ENCODE measurements around the gene ARV1. TPM values are rescaled to one million over a fixed set of nuclear protein-coding genes. Genes with fewer than 3 reads are reported as not detected.
A peak's percentile ranks its signal among the peaks of the same experiment; 100 is the strongest.

Gene ARV1
- total RNA-seq, 2 experiments from 2014 or later, result 15.2 to 15.3 TPM

DNA sequence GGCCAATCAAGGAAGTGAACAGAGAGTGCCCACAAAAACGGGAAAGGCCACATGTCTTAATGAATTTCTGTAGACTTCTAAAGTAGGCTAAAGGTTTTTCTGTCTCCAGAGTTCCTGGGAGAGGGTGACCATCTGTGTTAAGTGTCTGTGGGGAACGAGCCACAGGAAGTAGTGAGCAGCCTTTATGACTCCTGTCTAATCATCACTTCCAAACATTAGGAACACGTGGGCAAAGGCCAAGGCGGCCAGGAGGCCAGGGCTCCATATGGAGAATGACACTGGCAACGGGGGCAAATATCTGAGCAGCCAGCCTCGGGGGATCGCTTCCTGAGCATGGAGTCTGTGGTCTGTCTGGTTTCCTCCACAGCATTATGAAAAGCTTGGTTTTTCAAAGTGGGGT is 54.1 kb downstream of the ARV1 start:
- intact Hi-C loops (cut with micrococcal nuclease), result loop anchor here (10.0 kb wide), 1 partner anchor 182 kb away; no protein-coding TSS in a partner anchor
- H3K4me1 Mint-ChIP-seq (ENCODE audit: low read depth), result peaks cover 25% of the 10 kb centered on the region

GRCh38 chr1:231035799-231036198 is 56.9 kb downstream of the ARV1 start:
- intact Hi-C loops (cut with micrococcal nuclease), result loop anchor here (10.0 kb wide), 1 partner anchor 179 kb away; no protein-coding TSS in a partner anchor
- TF ChIP-seq, protein P1, sequence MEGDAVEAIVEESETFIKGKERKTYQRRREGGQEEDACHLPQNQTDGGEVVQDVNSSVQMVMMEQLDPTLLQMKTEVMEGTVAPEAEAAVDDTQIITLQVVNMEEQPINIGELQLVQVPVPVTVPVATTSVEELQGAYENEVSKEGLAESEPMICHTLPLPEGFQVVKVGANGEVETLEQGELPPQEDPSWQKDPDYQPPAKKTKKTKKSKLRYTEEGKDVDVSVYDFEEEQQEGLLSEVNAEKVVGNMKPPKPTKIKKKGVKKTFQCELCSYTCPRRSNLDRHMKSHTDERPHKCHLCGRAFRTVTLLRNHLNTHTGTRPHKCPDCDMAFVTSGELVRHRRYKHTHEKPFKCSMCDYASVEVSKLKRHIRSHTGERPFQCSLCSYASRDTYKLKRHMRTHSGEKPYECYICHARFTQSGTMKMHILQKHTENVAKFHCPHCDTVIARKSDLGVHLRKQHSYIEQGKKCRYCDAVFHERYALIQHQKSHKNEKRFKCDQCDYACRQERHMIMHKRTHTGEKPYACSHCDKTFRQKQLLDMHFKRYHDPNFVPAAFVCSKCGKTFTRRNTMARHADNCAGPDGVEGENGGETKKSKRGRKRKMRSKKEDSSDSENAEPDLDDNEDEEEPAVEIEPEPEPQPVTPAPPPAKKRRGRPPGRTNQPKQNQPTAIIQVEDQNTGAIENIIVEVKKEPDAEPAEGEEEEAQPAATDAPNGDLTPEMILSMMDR (IDR thresholded peaks at IDR 0.05), result no peak
- H3K27me3 Mint-ChIP-seq, result no peaks in the 10 kb centered on the region
- ATAC-seq (no peak), DNase-seq (no peak)
- peaks cover 10% of the 10 kb centered on the region for H3K36me3 Mint-ChIP-seq (ENCODE audit: low read depth)
- CTCF ChIA-PET, result interaction anchor here (0.7 to 1.5 kb wide), 2 partner anchors 9 to 567 kb away, joined by 3 read pairs; no protein-coding TSS in a partner anchor
- no peak overlapping the region for H3K27ac Mint-ChIP-seq
- H3K4me1 Mint-ChIP-seq (ENCODE audit: low read depth), result peaks cover 25% of the 10 kb centered on the region
- POLR2A ChIA-PET, result no interaction called here
- no peaks in the 10 kb centered on the region for H3K9me3 Mint-ChIP-seq
- no peak overlapping the region for H3K4me3 Mint-ChIP-seq

More for the DNA sequence above, 54.1 kb downstream of the ARV1 start:
- Mint-ChIP-seq H3K27ac (no peak overlapping the region), H3K36me3 (ENCODE audit: low read depth) (peaks cover 11% of the 10 kb centered on the region), H3K27me3 (no peaks in the 10 kb centered on the region), H3K4me3 (no peak overlapping the region), H3K9me3 (no peaks in the 10 kb centered on the region)
- ChIA-PET CTCF (interaction anchor here (1.2 to 1.8 kb wide), 2 partner anchors 33 to 58 kb away, joined by 3 read pairs; no protein-coding TSS in a partner anchor), POLR2A (no interaction called here)
- no peak for DNase-seq
- ATAC-seq, result no peak
- TF ChIP-seq, protein P1 (IDR thresholded peaks at IDR 0.05), result no peak

DNA sequence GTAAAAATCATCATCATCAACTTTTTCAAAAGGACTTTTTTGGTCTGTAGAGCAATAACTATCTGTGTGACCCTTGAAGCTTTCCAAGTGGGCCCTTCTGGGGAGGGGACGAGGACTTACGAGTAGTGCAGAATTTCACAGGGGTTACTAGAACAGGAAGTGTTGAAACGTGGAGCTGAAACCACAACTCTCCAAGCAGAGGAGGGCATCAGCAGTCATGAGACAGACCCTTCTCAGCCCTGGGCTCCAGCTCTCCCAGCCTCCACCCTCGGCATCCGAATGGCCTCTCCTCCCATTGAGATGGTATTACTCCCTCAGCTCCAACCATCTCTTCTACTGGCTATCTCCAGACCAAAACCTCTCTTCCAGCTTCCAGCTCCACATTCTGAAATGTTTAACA is 57.5 kb downstream of the ARV1 start:
- Mint-ChIP-seq H3K4me3 (no peak overlapping the region), H3K4me1 (ENCODE audit: low read depth) (peaks cover 26% of the 10 kb centered on the region), H3K27me3 (peaks cover 2% of the 10 kb centered on the region), H3K36me3 (ENCODE audit: low read depth) (peaks cover 10% of the 10 kb centered on the region), H3K9me3 (no peaks in the 10 kb centered on the region), H3K27ac (peak overlapping the region; percentile 6)
- ChIA-PET CTCF (interaction anchor here (0.7 to 1.2 kb wide), 2 partner anchors 179 to 567 kb away, joined by 3 read pairs; no protein-coding TSS in a partner anchor), POLR2A (no interaction called here)
- DNase-seq (no peak), ATAC-seq (no peak)
- intact Hi-C loops (cut with micrococcal nuclease), result loop anchor here (10.0 kb wide), 1 partner anchor 178 kb away; no protein-coding TSS in a partner anchor
- TF ChIP-seq, protein P1 (IDR thresholded peaks at IDR 0.05), result no peak

DNA sequence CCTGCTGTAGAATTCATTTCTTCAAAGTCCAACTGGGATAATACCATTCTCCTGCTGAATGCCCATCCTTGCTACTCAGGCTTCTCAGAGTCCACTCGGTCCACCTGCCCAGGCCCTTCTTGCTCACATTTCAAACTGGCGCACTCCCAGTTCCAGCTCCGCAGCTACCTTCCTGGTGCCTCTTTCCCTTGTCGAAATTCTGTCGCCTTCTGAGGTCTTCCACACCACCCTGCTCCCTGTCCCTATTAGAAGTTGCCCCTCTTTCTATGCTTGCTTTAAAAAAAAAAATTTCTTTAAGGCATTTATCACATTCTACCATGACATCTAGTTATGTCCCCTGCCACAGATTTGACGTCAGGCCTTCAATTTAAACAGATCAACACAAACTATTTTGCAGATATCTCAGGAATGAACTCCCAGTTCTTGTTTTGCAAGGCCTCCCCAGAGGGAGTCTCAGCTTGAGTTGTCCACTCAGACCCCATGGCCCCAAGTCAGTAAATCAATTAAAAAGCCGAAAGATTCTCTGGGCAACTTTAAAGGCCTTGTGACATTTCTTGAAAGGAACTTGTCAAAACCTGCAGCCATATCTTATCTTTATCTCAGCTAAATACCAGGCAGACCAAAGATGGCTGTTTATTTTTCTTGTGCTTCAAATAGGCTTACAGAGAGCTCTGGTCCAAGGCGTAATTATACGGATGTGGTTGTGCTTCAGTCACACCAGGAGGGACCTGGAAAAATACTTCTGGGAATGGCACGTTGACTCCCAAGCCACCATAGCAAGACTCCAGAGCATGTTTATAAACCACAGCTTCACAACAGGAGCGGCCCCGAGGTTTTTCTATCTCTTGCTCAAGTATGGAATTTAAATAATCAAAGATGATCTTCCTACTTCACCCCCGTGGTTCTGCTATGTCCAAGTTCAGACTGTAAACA is 59.0 kb downstream of the ARV1 start:
- TF ChIP-seq, protein P1 (IDR thresholded peaks at IDR 0.05), result no peak
- CTCF ChIA-PET, result interaction anchor here (0.6 to 1.5 kb wide), 4 partner anchors 16 to 177 kb away, joined by 3 read pairs; no protein-coding TSS in a partner anchor
- H3K4me3 Mint-ChIP-seq, result peak overlapping the region; percentile 79
- POLR2A ChIA-PET, result interaction anchor here (1.8 kb wide), 1 partner anchor 9 kb away, joined by 5 read pairs; no protein-coding TSS in a partner anchor
- no peak for DNase-seq
- H3K4me1 Mint-ChIP-seq (ENCODE audit: low read depth), result peaks cover 32% of the 10 kb centered on the region
- peaks cover 2% of the 10 kb centered on the region for H3K27me3 Mint-ChIP-seq
- no peak for ATAC-seq
- no peak overlapping the region for H3K27ac Mint-ChIP-seq
- peaks cover 10% of the 10 kb centered on the region for H3K36me3 Mint-ChIP-seq (ENCODE audit: low read depth)
- no peaks in the 10 kb centered on the region for H3K9me3 Mint-ChIP-seq
- intact Hi-C loops (cut with micrococcal nuclease), result loop anchor here (10.0 kb wide), 1 partner anchor 177 kb away; no protein-coding TSS in a partner anchor

Measured in activated CD8-positive, alpha-beta T cell treated with anti-CD3 and anti-CD28 coated beads for 36 hours (primary cell).